Adrenal gland (tissue), 12 donors: ENCODE results near the gene PTPRN2. TPM values are rescaled to one million over a fixed set of nuclear protein-coding genes. Genes with fewer than 3 reads are reported as not detected.

Experiments used
- DNase-seq, 7 donors: peaks; one replicate each; pipeline ENCODE4 v3.0.0-alpha.2; 2019 to 2020
- H3K27ac ChIP-seq, 5 donors: fragments of 200-600 bp; sonication (generic) in 4 of 5; 1 replicate in 3 of 5; 2 replicates in 2 of 5; pipeline versions ENCODE4 v1.5.1 to v1.8.0; 2016 to 2020; ENCODE audit warnings: mild to moderate bottlenecking in 1 of 5
- H3K27me3 ChIP-seq: fragments of 200-600 bp; 2 replicates; pipeline ENCODE4 v1.8.0; 2021
- H3K36me3 ChIP-seq, 2 donors: fragments of 200-600 bp; replicated peaks in 1 of 2; 1 replicate in 1 of 2; 2 replicates in 1 of 2; pipeline versions ENCODE4 v1.5.1 to v1.8.0; 2018 to 2022
- H3K4me1 ChIP-seq, 2 donors: fragments of 200-600 bp; replicated peaks in 1 of 2; 1 replicate in 1 of 2; 2 replicates in 1 of 2; pipeline versions ENCODE4 v1.5.1 to v1.8.0; 2018 to 2021
- H3K4me3 ChIP-seq, 4 donors: fragments of 200-600 bp; sonication (generic) in 3 of 4; one replicate each; pipeline ENCODE4 v1.5.1; 2016 to 2018
- H3K9me3 ChIP-seq, 3 donors: fragments of 200-600 bp; sonication (generic) in 1 of 3; replicated peaks in 1 of 3; 1 replicate in 2 of 3; 2 replicates in 1 of 3; pipeline versions ENCODE4 v1.5.1 to v1.8.0; 2016 to 2021
- CTCF ChIP-seq, 6 experiments: fragments of 450-650 bp in 4 of 6; fragments of 200-600 bp in 2 of 6; sonication (generic) in 1 of 6; IDR thresholded peaks; 1 replicate in 5 of 6; 2 replicates in 1 of 6; pipeline versions ENCODE4 v1.5.1 to v1.8.0; 2016 to 2021; ENCODE audit warnings: antibody characterized with exemption in 6 of 6, mild to moderate bottlenecking in 2 of 6, moderate library complexity in 1 of 6
- POLR2A ChIP-seq, 2 donors: fragments of 450-650 bp; IDR thresholded peaks; one replicate each; pipeline ENCODE4 v1.6.1; 2017; ENCODE audit warnings: antibody characterized with exemption in 2 of 2, mild to moderate bottlenecking in 2 of 2, moderate library complexity in 1 of 2
- whole genome bisulfite sequencing, 4 donors: extraction: QIAGEN DNeasy Blood & Tissue Kit in 2 of 4; methylation state at CpG; one replicate each; pipeline versions ENCODE4 v1.1.5 to v1.1.7; 2013 to 2017; 5-methylcytosine and 5-hydroxymethylcytosine counted together
- intact Hi-C, 2 donors: fragments of 100-400 bp; cut with DNase I; formaldehyde crosslinking; loops; one replicate each; pipeline versions ENCODE4 v1.14.1 to v1.15.0; 2022 to 2023
- polyA plus RNA-seq, 3 donors: library from polyadenylated mRNA; stranded (reverse); fragments of 200-250 nt in 2 of 3; fragments of 350-450 nt in 1 of 3; fragmentation: Illumina TruSeq in 1 of 3; extraction: RNeasy Lipid Tissue Mini Kit (QIAGEN cat#74804) in 1 of 3; gene quantifications; one replicate each; pipeline ENCODE4 v1.2.3, GENCODE V29; 2013 to 2014
- total RNA-seq, 9 donors: library from RNA; depleted of rRNA in 4 of 9; stranded (reverse); fragments of >200 nt in 4 of 9; fragments of 120-200 nt in 1 of 9; fragmentation: NEBNext Ultra II Directional in 1 of 9; extraction: Animal tissue kit (Norgen Biotek cat#: 25700) in 1 of 9; gene quantifications; one replicate each; pipeline versions ENCODE4 v1.1.0 to v1.2.4, GENCODE V29; 2013 to 2023
- donor health status: healthy with polysubstance abuse.
- donor health status: Bipolar disorder and iron deficiency.
- donor health status: DM: yes; HTN: yes; CAD: no.
- donor health status: DM: no; HTN: no; CAD: no.
- donor health status: DM: no; HTN: no; CAD: no.
- donor health status: DM: yes; HTN: yes; CAD: no.

The PTPRN2 gene
- total and polyA plus RNA-seq, 12 donors = 2.2 to 16.2 (median 3.4) TPM

- intact Hi-C loops = no loop called here
- Histone ChIP-seq H3K4me3 (no peak overlapping the region), H3K27ac (no peak overlapping the region), H3K27me3 (no peaks in the 10 kb centered on the region), H3K9me3 (no peaks in the 10 kb centered on the region), H3K36me3 (no peaks in the 10 kb centered on the region), H3K4me1 (no peaks in the 10 kb centered on the region)
- no peak for DNase-seq
- TF ChIP-seq POLR2A (IDR thresholded peaks at IDR 0.05) = no peak
- TF ChIP-seq CTCF (IDR thresholded peaks at IDR 0.05) = no peak
- WGBS, 4 donors = 79 to 83% (median 80%) methylated on average over 10 to 11 of the region's 11 CpGs
Measured at GRCh38 chr7:158491094-158491493, 96.5 kb downstream of the PTPRN2 start.

GRCh38 chr7:158490171-158490782 is 97.3 kb downstream of the PTPRN2 start:
- Histone ChIP-seq H3K9me3 (no peaks in the 10 kb centered on the region), H3K27me3 (no peaks in the 10 kb centered on the region), H3K27ac (no peak overlapping the region), H3K4me1 (no peaks in the 10 kb centered on the region), H3K36me3 (no peaks in the 10 kb centered on the region), H3K4me3 (no peak overlapping the region)
- no peak for DNase-seq
- intact Hi-C loops = no loop called here
- WGBS, 4 donors = 89 to 94% (median 92%) methylated on average over 30 to 47 of the region's 47 CpGs
- no peak for TF ChIP-seq POLR2A (IDR thresholded peaks at IDR 0.05)
- no peak for TF ChIP-seq CTCF (IDR thresholded peaks at IDR 0.05)

DNA sequence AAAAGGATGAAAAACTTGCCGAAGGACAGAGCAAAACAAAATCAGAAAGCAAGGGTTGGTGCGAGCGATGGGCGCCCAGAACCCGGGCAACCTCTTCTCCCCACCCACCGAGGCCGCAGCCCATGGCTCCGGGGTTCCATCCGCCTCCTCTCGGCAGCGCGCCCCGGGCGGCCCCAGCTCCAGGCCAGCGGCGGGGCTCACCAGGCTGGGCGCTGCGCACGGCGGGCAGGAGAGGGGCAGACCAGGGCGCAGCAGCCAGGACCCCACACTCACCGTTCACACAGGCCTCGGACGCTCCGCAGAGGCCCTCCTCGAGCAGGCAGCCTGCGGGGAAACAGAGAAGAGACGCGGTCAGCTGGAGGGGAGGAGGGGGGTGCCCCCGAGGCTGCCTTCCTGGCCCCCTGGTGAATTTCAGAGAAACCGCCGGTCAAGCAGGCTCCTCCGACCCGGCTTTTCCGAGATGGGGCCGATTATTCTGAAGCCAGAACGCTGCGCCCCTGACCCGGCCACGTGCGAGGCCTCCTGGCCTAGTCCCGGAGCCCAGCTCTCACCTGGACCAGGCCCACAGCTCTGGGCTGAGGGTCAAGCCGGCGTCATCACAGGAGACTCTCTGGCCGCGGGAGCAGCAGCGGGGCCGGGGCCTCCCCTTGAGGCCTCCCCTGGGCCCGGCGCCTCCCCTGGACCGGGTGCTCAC is 98.0 kb downstream of the PTPRN2 start:
- Histone ChIP-seq H3K36me3 (no peaks in the 10 kb centered on the region), H3K9me3 (no peaks in the 10 kb centered on the region), H3K4me1 (no peaks in the 10 kb centered on the region), H3K27ac (no peak overlapping the region), H3K4me3 (no peak overlapping the region), H3K27me3 (no peaks in the 10 kb centered on the region)
- TF ChIP-seq CTCF (IDR thresholded peaks at IDR 0.05) (no peak), POLR2A (IDR thresholded peaks at IDR 0.05) (no peak)
- 89 to 94% (median 92%) methylated on average over 34 to 51 of the region's 51 CpGs for WGBS, 4 donors
- DNase-seq = no peak
- intact Hi-C loops = no loop called here

- no peaks in the 10 kb centered on the region for H3K4me1 ChIP-seq
- no peak overlapping the region for H3K27ac ChIP-seq
- 82 to 90% (median 87%) methylated on average over 27 to 42 of the region's 42 CpGs for WGBS, 4 donors
- no peak overlapping the region for H3K4me3 ChIP-seq
- DNase-seq = no peak
- intact Hi-C loops = no loop called here
- TF ChIP-seq CTCF (IDR thresholded peaks at IDR 0.05) (no peak), POLR2A (IDR thresholded peaks at IDR 0.05) (no peak)
- no peaks in the 10 kb centered on the region for H3K27me3 ChIP-seq
- H3K36me3 ChIP-seq = no peaks in the 10 kb centered on the region
- no peaks in the 10 kb centered on the region for H3K9me3 ChIP-seq
Measured at GRCh38 chr7:158488181-158488971, 99.2 kb downstream of the PTPRN2 start.
